GM23248 (cell line): ENCODE measurements around the gene MAPK10. TPM values are rescaled to one million over a fixed set of nuclear protein-coding genes. Genes with fewer than 3 reads are reported as not detected.

ENCODE experiments used
- DNase-seq: peaks from one replicate; pipeline ENCODE4 v3.0.0-alpha.2; 2015
- H2AFZ ChIP-seq: fragments of 200-600 bp; sonication (generic); 2 replicates; pipeline ENCODE4 v1.6.1; 2016; ENCODE audit warnings: antibody characterized with exemption
- H3F3A ChIP-seq: fragments of 200-600 bp; sonication (generic); 2 replicates; pipeline ENCODE4 v1.6.1; 2016; ENCODE audit warnings: mild to moderate bottlenecking, antibody characterized with exemption, mixed run types; ENCODE audit not compliant: insufficient read depth
- H3K27ac ChIP-seq: fragments of 200-600 bp; sonication (generic); 2 replicates; pipeline ENCODE4 v1.5.1; 2016; ENCODE audit warnings: mild to moderate bottlenecking
- H3K27me3 ChIP-seq: fragments of 200-600 bp; sonication (generic); replicated peaks from 2 replicates; pipeline ENCODE4 v1.6.1; 2016; ENCODE audit warnings: mild to moderate bottlenecking; ENCODE audit not compliant: insufficient read depth
- H3K36me3 ChIP-seq: fragments of 200-600 bp; sonication (generic); 2 replicates; pipeline ENCODE4 v1.6.1; 2016; ENCODE audit warnings: low read depth, mild to moderate bottlenecking
- H3K4me1 ChIP-seq: fragments of 200-600 bp; sonication (generic); 2 replicates; pipeline ENCODE4 v1.6.1; 2016; ENCODE audit warnings: mild to moderate bottlenecking; ENCODE audit not compliant: insufficient read depth
- H3K4me2 ChIP-seq: fragments of 200-600 bp; sonication (generic); one replicate; pipeline ENCODE4 v1.6.1; 2016; ENCODE audit warnings: mild to moderate bottlenecking; ENCODE audit not compliant: unreplicated experiment
- H3K4me3 ChIP-seq: fragments of 200-600 bp; sonication (generic); 2 replicates; pipeline ENCODE4 v1.5.1; 2016; ENCODE audit warnings: mild to moderate bottlenecking
- H3K79me2 ChIP-seq: fragments of 200-600 bp; sonication (generic); 2 replicates; pipeline ENCODE4 v1.6.1; 2016; ENCODE audit warnings: mild to moderate bottlenecking; ENCODE audit not compliant: insufficient read depth
- H3K9ac ChIP-seq: fragments of 200-600 bp; sonication (generic); 2 replicates; pipeline ENCODE4 v1.6.1; 2016; ENCODE audit warnings: mild to moderate bottlenecking
- H3K9me2 ChIP-seq: fragments of 200-600 bp; sonication (generic); 2 replicates; pipeline ENCODE4 v1.6.1; 2016; ENCODE audit warnings: mixed run types, mild to moderate bottlenecking, moderate library complexity; ENCODE audit not compliant: insufficient read depth
- H3K9me3 ChIP-seq: fragments of 200-600 bp; sonication (generic); one replicate; pipeline ENCODE4 v1.6.1; 2017; ENCODE audit warnings: low read depth
- H4K20me1 ChIP-seq: fragments of 200-600 bp; sonication (generic); 2 replicates; pipeline ENCODE4 v1.6.0; 2016; ENCODE audit not compliant: insufficient read depth
- EZH2 ChIP-seq: fragments of 200-600 bp; sonication (generic); IDR thresholded peaks from 2 replicates; pipeline ENCODE4 v1.6.1; 2018; ENCODE audit warnings: antibody characterized with exemption, mild to moderate bottlenecking; ENCODE audit not compliant: insufficient read depth, poor library complexity, severe bottlenecking
- EZH2phosphoT487 ChIP-seq: fragments of 200-600 bp; sonication (generic); IDR thresholded peaks from 2 replicates; pipeline ENCODE4 v1.6.1; 2018; ENCODE audit warnings: antibody characterized with exemption, moderate library complexity, mild to moderate bottlenecking, low read depth; ENCODE audit not compliant: insufficient read depth
- WGBS, 2 experiments: methylation state at CpG; one replicate each; pipeline ENCODE4 v1.1.6; 2015 to 2017; ENCODE audit warnings: low lambda C conversion rate in 2 of 2, low coverage in 1 of 2; ENCODE audit errors: missing lambda C conversion rate in 2 of 2; 5-methylcytosine and 5-hydroxymethylcytosine counted together
- in situ Hi-C: fragments of 300-500 bp; cut with MboI; formaldehyde crosslinking; loops from 2 replicates; pipeline ENCODE4 v1.15.0; 2020
- polyA plus RNA-seq: library from polyadenylated mRNA; unstranded; fragments of >200 nt; fragmentation: Nextera tagmentation; extraction: Ambion mirVana; gene quantifications from 2 replicates; pipeline ENCODE4 v1.2.1, GENCODE V29; 2016
- total RNA-seq: library from RNA; depleted of rRNA; stranded (reverse); fragments of >200 nt; shearing (Covaris generic); gene quantifications from 2 replicates; pipeline ENCODE4 v1.2.3, GENCODE V29; 2014

MAPK10 gene
- total and polyA plus RNA-seq, 2 experiments from 2014 or later: 0.73 to 1.3 TPM

GRCh38 chr4:86203176-86203575 lies 156.7 kb downstream of the MAPK10 start:
- Histone ChIP-seq H3K79me2 (no peaks in the 10 kb centered on the region), H3K36me3 (no peaks in the 10 kb centered on the region), H3K4me1 (no peaks in the 10 kb centered on the region), H4K20me1 (no peaks in the 10 kb centered on the region), H3K9me3 (no peaks in the 10 kb centered on the region), H3K4me3 (no peak overlapping the region), H3K9me2 (no peaks in the 10 kb centered on the region), H3K9ac (no peak overlapping the region), H3K4me2 (no peak overlapping the region), H3K27ac (no peak overlapping the region), H3F3A (no peaks in the 10 kb centered on the region), H3K27me3 (no peaks in the 10 kb centered on the region), H2AFZ (no peak overlapping the region)
- TF ChIP-seq EZH2phosphoT487 (no peak), EZH2 (no peak)
- in situ Hi-C loops: loop anchor here (25.0 kb wide), 1 partner anchor 391 kb away; no protein-coding TSS in a partner anchor
- no peak for DNase-seq
- 41% methylated on average over 2 of the region's 2 CpGs for WGBS, 2 experiments

- H3K9me3 ChIP-seq: peaks cover 4% of the 10 kb centered on the region
- no peaks in the 10 kb centered on the region for H3K36me3 ChIP-seq
- H3K4me1 ChIP-seq: peaks cover 14% of the 10 kb centered on the region
- no peaks in the 10 kb centered on the region for H4K20me1 ChIP-seq
- TF ChIP-seq EZH2: no peak
- no peak for TF ChIP-seq EZH2phosphoT487
- WGBS, 2 experiments: 86 to 95% methylated on average over 1 of the region's 1 CpG
- in situ Hi-C loops: no loop called here
- no peaks in the 10 kb centered on the region for H3K27me3 ChIP-seq
- H3K4me2 ChIP-seq: no peak overlapping the region
- H3K4me3 ChIP-seq: no peak overlapping the region
- no peaks in the 10 kb centered on the region for H3K9me2 ChIP-seq
- no peak overlapping the region for H2AFZ ChIP-seq
- no peak overlapping the region for H3K9ac ChIP-seq
- H3F3A ChIP-seq: no peaks in the 10 kb centered on the region
- H3K79me2 ChIP-seq: no peaks in the 10 kb centered on the region
- H3K27ac ChIP-seq: no peak overlapping the region
- DNase-seq: no peak
These were observed 174.2 kb downstream of the MAPK10 start for GRCh38 chr4:86185659-86186058.

DNA sequence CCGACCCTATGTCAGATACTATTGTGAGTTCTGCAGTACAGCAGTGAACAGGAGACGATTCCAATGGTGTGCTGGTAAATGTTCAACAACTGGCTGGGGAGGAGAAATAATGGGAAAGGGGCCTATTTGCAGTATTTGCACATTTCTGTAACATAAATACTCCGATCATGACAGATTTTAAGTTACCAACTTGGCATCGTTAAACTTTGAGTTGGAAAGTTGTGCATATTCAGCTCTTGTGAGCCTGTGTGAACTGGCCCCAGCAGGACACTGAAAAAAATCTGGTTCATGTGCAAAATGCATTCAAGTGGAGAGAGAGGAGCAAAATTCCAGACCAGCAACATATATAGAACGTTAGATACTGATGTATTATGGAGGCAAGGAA lies 175.0 kb downstream of the MAPK10 start:
- H3K9me2 ChIP-seq: no peaks in the 10 kb centered on the region
- H3K36me3 ChIP-seq: no peaks in the 10 kb centered on the region
- peaks cover 14% of the 10 kb centered on the region for H3K4me1 ChIP-seq
- no peak overlapping the region for H3K4me2 ChIP-seq
- H4K20me1 ChIP-seq: no peaks in the 10 kb centered on the region
- no peak overlapping the region for H3K9ac ChIP-seq
- H2AFZ ChIP-seq: no peak overlapping the region
- no peaks in the 10 kb centered on the region for H3K79me2 ChIP-seq
- in situ Hi-C loops: no loop called here
- no peak overlapping the region for H3K4me3 ChIP-seq
- H3K27me3 ChIP-seq: no peaks in the 10 kb centered on the region
- no peak overlapping the region for H3K27ac ChIP-seq
- DNase-seq: no peak
- H3K9me3 ChIP-seq: peaks cover 4% of the 10 kb centered on the region
- WGBS, 2 experiments: 67% methylated on average over 5 of the region's 5 CpGs
- TF ChIP-seq EZH2phosphoT487: no peak
- no peak for TF ChIP-seq EZH2
- no peaks in the 10 kb centered on the region for H3F3A ChIP-seq

DNA sequence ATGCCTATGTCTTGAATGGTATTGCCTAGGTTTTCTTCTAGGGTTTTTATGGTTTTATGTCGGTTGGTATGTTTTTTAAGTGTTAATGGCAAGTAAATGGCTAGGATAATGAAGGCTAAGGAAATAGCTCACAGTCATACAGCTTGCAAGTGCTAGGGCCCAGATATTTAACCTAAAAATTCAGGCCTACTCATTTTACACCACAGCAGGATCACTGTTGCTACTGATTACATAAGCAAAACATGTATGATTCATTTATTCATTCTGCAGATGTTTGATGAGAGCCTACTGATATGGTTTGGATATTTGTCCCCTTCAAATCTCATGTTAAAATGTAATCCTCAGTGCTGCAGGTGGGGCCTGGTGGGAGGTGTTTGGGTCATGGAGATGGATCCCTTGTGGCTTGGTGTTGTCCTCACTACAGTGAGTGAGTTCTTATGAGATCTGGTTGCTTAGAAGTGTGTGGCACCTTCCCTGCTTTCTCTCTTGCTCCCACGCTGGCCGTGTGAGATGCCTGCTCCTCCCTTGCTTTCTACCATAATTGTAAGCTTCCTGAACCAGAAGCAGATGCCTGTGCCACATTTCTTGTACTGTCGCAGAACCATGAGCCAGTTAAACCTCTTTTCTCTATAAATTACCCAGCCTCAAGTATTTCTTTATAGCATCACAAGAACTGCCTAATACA lies 175.5 kb downstream of the MAPK10 start:
- Histone ChIP-seq H3K9ac (no peak overlapping the region), H3K9me3 (peaks cover 4% of the 10 kb centered on the region), H3K4me1 (peaks cover 14% of the 10 kb centered on the region), H3K36me3 (no peaks in the 10 kb centered on the region), H3K79me2 (no peaks in the 10 kb centered on the region), H3K9me2 (no peaks in the 10 kb centered on the region), H3K27ac (no peak overlapping the region), H3F3A (no peaks in the 10 kb centered on the region), H3K4me3 (no peak overlapping the region), H4K20me1 (no peaks in the 10 kb centered on the region), H3K4me2 (no peak overlapping the region), H3K27me3 (no peaks in the 10 kb centered on the region), H2AFZ (no peak overlapping the region)
- TF ChIP-seq EZH2 (no peak), EZH2phosphoT487 (no peak)
- peak; percentile 43 for DNase-seq
- 59 to 61% methylated on average over 4 of the region's 4 CpGs for WGBS, 2 experiments
- in situ Hi-C loops: no loop called here

DNA sequence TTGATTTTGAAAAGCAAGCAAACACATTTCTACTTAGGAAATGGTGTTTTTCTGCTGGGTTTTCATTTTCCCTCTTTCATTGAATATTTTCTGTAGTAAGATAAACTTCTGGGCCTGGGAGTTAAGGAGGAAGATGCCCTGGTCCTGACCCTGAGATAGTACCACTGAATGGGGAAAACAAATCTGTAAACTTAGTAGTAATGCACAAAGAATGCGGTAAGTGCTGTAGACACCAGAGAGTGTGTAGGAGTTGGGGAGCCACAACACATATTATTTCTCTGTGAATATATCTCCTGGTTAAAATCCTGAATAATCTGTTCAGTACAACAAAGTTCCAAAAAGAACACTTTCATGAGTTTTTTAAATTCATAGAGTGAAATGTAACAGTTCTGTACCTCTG lies 178.3 kb downstream of the MAPK10 start:
- Histone ChIP-seq H3K36me3 (no peaks in the 10 kb centered on the region), H3K9me3 (no peaks in the 10 kb centered on the region), H3K79me2 (no peaks in the 10 kb centered on the region), H2AFZ (peak overlapping the region; percentile 4; the same call in 1 of the 2 replicates), H3K27me3 (no peaks in the 10 kb centered on the region), H3K9ac (no peak overlapping the region), H4K20me1 (no peaks in the 10 kb centered on the region), H3K27ac (no peak overlapping the region), H3K4me3 (0 out of 2 replicates have a peak overlapping the region, but pooled peaks have one; percentile 15), H3K9me2 (no peaks in the 10 kb centered on the region), H3K4me1 (peaks cover 14% of the 10 kb centered on the region), H3K4me2 (peak overlapping the region; percentile 32), H3F3A (no peaks in the 10 kb centered on the region)
- in situ Hi-C loops: no loop called here
- TF ChIP-seq EZH2 (no peak), EZH2phosphoT487 (no peak)
- DNase-seq: peak; percentile 56
- 95 to 100% methylated on average over 1 of the region's 1 CpG for WGBS, 2 experiments
